Inflammatory macrophage treated with lipopolysaccharide for 4 hours (primary cell): ENCODE measurements around the gene LEPR.

Experiments used
- DNase-seq: peaks from one replicate; pipeline ENCODE4 v3.0.0-alpha.2; 2020

The LEPR gene

DNA sequence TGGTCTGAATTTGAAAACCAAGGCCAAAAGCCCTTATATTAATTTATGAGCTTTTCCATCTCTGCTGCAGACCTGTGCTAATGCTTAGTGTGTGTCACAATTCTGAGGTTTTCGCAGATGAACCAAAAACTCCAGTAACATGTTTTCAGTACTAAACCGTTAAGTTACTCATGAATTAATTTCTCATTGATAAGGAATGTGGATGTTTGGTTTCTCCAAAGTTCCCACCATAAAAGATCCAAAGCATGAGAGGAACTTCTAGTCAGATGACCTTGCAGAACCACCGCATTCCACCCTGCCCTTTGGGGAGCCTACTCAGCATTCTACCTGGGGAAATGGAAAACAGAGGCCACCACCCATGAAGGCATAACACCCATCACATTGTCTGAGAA lies 7.5 kb upstream of the LEPR start:
- no peak for DNase-seq

DNA sequence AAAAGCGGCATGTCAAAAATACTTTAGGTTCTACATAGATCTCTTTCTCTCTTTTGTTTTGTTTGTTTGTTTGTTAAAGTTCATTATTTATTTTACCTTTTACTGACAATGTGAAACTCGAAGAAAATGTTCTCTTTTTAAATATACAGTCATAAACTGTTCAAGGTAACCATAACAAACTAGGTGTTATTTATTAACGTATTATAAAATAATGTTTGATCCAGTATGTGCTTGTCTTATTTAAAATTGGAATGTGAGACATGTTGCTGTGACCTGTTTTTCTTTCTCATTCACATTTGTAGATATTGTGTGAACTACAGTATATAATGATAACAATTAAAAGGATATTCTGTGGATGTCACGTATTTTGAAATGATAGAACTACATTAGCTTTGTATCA lies 5.9 kb upstream of the LEPR start:
- DNase-seq, result no peak

- DNase-seq, result no peak
Measured at GRCh38 chr1:65416767-65417166, 3.7 kb upstream of the LEPR start.

GRCh38 chr1:65417729-65418128 lies 2.7 kb upstream of the LEPR start:
- DNase-seq, result no peak

GRCh38 chr1:65418522-65419185 lies 1.8 kb upstream of the LEPR start:
- DNase-seq, result no peak

GRCh38 chr1:65419681-65420589 lies 533 bp upstream of the LEPR start:
- peak; percentile 99 for DNase-seq

DNA sequence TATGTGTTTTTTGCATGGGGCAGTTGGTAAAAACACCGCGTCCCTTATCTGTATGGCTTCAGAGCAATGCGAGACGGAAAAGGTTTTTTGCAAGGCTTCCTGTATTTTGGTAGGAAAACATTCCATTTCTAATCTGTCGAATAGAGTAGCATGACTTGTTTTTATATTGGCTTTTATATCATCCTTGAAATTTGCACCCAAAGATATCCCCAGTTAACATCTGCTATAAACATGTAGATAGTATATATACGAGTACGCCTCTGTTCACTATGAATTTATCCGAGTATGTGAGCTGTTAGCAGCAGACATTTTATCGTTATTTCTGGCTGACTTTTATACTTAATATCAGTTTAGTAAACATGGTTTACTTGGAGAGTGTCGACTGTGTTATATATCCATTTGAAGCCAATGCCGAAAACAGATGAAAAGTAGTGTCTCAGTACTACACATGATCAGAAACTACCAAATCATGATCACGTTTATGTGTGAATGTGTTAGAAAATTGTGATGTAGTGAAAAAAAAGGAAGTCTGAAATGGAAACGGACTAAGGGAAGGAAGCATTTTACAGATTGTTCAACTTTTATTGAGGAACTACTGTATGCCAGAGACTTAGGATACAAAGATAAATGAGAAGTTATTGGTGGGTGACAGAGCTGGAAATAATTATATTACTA lies 1.0 kb downstream of the LEPR start:
- DNase-seq, result peak; percentile 89

DNA sequence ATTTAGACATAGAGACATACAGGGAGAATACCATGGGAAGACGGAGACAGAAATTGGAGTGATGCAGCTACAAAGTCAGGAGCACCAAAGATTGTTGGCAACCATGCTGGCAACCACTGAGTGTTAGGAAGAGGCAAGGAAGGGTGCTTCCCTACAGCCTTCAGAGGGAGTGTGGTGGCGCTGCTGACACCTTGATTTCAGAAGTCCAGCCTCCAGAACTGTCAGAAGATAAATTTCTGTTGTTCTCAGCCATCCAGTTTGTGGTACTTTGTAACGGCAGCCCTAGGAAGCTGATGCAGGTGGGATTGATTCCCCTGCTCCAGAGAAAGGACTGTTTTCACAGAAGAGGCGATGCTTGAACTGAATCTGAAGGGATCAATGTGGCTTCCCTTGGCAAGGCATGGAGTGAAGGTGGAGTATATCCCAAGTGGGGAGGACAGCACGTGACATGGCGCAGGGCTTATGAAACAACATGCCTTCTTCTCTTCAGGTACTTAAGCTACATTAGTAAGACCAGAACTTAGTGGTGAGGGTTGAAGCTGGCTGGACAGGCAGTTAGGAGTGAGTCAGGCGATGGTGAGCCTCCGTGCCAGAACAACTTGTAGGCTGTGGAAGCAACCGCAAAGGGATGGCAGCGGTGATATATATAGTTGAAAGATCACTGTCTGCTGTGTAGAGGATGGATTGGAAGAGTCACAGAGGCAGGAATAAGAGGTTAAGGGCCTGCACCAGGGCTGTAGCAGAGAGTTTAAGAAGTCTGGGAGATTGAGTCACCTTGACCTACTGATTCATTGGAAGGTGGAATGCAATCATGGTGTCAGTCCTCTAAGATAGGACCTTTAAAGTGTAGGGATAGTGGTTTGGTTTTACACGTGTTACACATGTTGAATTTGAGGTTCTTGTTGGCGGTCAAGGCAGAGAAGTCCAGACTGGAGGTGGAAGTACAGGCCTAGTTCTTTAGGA lies 2.1 kb downstream of the LEPR start:
- DNase-seq, result no peak

GRCh38 chr1:65423884-65424572 lies 3.6 kb downstream of the LEPR start:
- DNase-seq, result peak; percentile 88

DNA sequence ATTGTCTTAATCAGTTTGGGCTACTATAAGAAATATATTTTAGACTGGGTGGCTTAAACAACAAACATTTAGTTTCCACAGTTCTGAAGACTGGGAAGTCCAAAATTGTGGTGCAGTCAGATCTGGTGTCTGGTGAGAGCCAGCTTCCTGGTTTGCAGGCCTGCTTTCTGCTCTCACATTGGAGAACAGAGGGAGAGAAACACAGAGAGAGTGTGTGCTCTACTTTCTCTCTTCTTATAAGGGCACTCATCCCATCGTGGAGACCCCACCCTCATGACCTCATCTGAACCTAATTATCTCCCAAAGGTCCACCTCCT lies 4.1 kb downstream of the LEPR start:
- peak; percentile 45 for DNase-seq

DNA sequence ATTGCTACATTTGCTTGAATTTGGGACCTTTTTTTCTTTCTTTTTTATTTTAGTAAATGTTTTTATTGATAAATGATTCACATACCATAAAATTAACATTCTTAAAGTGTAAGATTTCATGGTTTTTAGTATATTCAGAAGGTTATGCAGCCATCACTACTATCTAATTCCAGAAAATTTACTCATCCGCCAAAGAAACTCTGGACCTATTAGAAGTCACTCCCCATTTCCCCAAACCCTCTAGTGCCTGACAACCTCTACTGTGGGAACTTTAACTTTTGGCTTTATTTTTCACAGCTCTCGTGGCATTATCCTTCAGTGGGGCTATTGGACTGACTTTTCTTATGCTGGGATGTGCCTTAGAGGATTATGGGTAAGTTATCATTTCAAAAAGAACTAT lies 4.5 kb downstream of the LEPR start:
- DNase-seq, result no peak

- DNase-seq, result no peak
Measured at GRCh38 chr1:65425697-65426096, 5.2 kb downstream of the LEPR start.

- no peak for DNase-seq
Measured at GRCh38 chr1:65429078-65429477, 8.6 kb downstream of the LEPR start.

DNA sequence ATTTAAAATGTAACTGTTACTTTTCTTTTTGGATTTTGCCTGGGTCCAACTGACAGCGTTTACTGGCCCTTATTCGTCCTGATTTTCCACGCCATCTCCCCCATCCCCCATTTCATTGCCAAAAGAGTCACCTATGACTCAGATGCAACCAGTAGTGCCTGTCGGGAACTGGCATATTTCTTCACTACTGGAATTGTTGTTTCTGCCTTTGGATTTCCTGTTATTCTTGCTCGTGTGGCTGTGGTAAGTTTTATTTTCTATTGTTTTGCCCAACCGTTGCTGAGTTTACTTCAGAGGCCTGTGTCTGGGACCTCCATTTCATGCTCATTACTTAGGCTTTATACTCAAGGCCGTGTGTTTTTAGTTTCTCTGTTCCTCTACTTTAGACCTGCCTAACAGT lies 9.3 kb downstream of the LEPR start:
- peak; percentile 80 for DNase-seq

- DNase-seq, result peak; percentile 42
Measured at GRCh38 chr1:65431111-65431705, 10.7 kb downstream of the LEPR start.

DNA sequence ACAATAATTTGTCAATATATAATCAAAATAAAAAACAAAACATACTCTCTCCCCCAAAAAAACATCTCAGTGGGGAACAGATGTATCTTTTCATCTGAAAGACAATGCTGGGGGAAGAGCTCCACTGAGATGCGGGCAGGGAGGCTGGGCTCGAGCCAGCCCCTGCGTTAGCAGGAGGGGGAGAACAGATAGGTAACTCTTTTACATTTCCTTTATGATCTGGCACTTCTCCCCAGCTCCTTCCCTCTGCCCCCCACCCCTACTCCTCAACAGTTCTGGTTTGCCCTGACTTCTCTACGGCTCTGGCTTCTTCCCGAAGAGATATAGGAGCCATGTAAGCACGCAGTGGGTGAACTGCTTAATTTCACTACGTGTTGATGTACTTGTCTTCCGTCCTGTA lies 12.4 kb downstream of the LEPR start:
- no peak for DNase-seq

GRCh38 chr1:65434255-65434654 lies 13.8 kb downstream of the LEPR start:
- no peak for DNase-seq

GRCh38 chr1:65434760-65435159 lies 14.3 kb downstream of the LEPR start:
- DNase-seq, result no peak

GRCh38 chr1:65435987-65436386 lies 15.5 kb downstream of the LEPR start:
- DNase-seq, result no peak

DNA sequence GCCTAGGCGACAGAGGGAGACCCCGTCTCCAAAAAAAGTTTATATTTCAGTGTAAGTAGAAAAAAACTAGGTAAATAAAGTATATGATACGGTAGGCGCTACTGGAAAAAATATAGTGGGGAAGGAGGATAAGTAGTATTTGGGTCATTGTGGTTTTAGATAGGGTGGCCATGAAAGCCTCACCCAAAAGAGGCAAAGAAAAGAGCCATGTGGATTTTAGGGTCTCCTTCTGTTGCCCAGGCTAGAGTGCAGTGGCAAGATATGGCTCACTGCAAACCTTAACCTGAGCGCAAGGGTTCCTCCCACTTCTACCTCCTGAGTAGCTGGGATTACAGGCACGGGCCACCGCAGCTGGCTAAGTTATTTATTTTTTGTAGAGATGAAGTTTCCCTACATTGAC lies 17.1 kb downstream of the LEPR start:
- DNase-seq, result no peak

DNA sequence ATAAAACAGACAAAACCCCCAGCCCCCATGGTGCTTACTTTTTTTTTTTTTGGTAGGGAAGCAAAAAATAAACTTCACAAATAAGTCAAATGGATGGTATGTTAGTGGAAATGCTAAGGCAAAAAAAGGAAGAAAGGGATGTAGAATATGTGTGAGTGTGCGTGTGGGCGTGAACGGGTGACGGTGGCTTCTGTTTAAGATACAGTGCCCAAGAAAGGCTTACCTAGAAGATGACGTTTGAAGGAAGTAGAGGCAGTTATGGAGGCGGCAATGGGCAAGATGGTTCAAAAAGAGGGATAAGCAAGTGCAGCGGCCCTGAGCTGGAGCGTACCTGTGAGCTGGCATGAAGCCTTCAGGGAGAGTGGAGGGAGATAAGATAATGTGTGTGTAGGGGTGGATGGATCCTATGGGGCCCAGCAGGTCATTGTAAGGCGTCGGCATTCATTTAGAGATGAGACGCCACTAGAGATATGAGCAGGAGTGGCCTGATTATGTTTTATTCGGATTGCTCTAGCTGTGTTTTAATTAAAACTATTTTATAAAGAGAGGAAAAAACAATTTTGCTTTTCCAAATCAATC lies 19.9 kb downstream of the LEPR start:
- DNase-seq, result no peak
